ENCODE data around the gene GPNMB. TPM values are rescaled to one million over a fixed set of nuclear protein-coding genes. Genes with fewer than 3 reads are reported as not detected.
"Not testable (repeated sequence)": the region's sequence is repeated elsewhere in the genome, so short reads cannot be mapped to it uniquely, and the experiment has no call there.

GPNMB gene
- total RNA-seq: 100 to 1,000 TPM in 1 of 4 donors, 10 to 100 TPM in 3; 48.1 to 136 (median 70.4) TPM

DNA sequence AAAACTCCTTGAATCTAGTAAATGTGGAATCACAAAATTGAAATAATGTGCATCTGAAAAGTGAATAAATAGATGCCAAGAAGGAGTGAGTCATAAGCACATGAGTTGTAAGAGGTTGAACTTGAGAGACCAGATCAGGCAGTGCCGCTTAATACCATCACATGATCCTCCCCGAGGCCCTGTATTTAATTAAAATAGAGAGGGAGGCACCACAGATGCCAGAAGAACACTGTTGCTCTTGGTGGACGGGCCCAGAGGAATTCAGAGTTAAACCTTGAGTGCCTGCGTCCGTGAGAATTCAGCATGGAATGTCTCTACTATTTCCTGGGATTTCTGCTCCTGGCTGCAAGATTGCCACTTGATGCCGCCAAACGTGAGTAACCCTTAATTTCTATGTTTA lies at the start of gene GPNMB:
Gene GPNMB (plus strand): TSS at position 221 of the 400 bp plus-strand sequence. CDS start 83 bp downstream, at position 304.
- H3K9me3 ChIP-seq: peaks cover 0 to 3% (median 0%) of the 10 kb centered on the region in 3 donors
- TF ChIP-seq EP300 (IDR thresholded peaks at IDR 0.05) (no peak), POLR2AphosphoS5 (IDR thresholded peaks at IDR 0.05) (peak; percentile 59), POLR2A (IDR thresholded peaks at IDR 0.05) (peak; percentile 22 to 23)
- TF ChIP-seq, protein P1, sequence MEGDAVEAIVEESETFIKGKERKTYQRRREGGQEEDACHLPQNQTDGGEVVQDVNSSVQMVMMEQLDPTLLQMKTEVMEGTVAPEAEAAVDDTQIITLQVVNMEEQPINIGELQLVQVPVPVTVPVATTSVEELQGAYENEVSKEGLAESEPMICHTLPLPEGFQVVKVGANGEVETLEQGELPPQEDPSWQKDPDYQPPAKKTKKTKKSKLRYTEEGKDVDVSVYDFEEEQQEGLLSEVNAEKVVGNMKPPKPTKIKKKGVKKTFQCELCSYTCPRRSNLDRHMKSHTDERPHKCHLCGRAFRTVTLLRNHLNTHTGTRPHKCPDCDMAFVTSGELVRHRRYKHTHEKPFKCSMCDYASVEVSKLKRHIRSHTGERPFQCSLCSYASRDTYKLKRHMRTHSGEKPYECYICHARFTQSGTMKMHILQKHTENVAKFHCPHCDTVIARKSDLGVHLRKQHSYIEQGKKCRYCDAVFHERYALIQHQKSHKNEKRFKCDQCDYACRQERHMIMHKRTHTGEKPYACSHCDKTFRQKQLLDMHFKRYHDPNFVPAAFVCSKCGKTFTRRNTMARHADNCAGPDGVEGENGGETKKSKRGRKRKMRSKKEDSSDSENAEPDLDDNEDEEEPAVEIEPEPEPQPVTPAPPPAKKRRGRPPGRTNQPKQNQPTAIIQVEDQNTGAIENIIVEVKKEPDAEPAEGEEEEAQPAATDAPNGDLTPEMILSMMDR (IDR thresholded peaks at IDR 0.05): no peak
- peak within 1 kb of the TSS; percentile 27 to 55 for H3K4me3 ChIP-seq
- peak; percentile 75 for ATAC-seq
- H3K27ac ChIP-seq: peak within 1 kb of the TSS in 3 of 4 donors; percentile 73 to 81 (median 78)
- H3K27me3 ChIP-seq: peaks cover 22% of the 10 kb centered on the region
- 31 to 38% methylated on average over 5 to 7 of the region's 7 CpGs for WGBS, 2 donors (ENCODE audit: low coverage in 1 of 2)
- H3K4me1 ChIP-seq: peaks cover 0 to 54% (median 0%) of the 10 kb centered on the region in 3 donors
- H3K36me3 ChIP-seq: no peaks in the 10 kb centered on the region

DNA sequence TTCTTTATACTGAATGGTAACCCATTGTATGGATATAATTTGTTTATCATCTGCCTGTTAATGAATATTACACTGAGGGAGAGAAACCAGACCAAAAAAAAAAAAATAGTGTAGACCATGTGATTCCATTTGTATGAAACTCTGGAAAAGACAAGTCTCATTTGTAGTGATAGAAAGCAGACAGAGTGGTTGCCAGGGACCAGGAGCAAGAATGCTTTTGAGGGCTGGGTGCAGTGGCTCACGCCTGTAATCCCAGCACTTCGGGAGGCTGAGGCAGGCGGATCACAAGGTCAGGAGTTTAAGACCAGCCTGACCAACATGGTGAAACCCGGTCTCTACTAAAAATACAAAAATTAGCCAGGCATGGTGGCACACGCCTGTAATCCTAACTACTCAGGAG lies 48.8 kb upstream of the GPNMB start:
- not testable (repeated sequence) for H3K27me3 ChIP-seq, H3K27ac ChIP-seq, H3K4me1 ChIP-seq, H3K4me3 ChIP-seq, H3K9me3 ChIP-seq, ATAC-seq
- peaks cover 3 to 80% of the 10 kb centered on the region in 2 donors for H3K36me3 ChIP-seq
- WGBS, 2 donors (ENCODE audit: low coverage in 1 of 2): 85 to 100% methylated on average over 1 to 5 of the region's 5 CpGs

DNA sequence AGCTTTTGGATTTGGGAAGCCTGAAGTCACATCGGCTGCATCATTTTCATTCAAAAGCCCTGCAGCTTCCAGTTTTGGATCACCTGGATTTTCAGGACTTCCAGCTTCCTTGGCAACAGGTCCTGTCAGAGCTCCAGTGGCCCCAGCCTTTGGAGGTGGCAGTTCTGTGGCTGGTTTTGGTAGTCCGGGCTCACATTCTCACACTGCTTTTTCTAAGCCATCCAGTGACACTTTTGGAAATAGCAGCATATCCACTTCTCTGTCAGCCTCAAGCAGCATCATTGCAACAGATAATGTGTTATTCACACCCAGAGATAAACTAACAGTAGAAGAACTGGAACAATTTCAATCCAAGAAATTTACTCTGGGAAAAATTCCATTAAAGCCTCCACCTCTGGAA lies 46.2 kb upstream of the GPNMB start:
- Histone ChIP-seq H3K36me3 (peaks cover 3 to 61% of the 10 kb centered on the region in 2 donors), H3K27ac (no peak overlapping the region)
- 70 to 71% methylated on average over 2 of the region's 2 CpGs for WGBS, 2 donors (ENCODE audit: low coverage in 1 of 2)

DNA sequence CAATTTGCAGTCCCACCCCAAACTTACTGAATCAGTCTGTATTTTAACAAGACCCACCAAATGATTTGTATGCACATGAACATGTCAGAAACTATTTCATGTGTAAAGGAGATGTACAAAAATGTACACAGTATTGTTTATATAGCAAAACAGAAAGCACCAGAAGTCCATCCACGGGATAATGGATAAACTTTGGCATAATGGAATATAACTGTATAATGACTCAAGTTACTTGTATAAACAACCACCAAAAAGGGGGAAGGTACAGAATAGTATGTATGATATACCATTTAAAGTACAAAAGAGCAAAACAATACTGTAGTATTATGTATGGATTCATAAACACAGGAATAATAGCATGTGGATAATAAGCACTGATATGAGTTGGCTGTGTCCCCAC lies 42.3 kb upstream of the GPNMB start:
- Histone ChIP-seq H3K27ac (no peak overlapping the region), H3K4me1 (peaks cover 0 to 7% (median 0%) of the 10 kb centered on the region in 3 donors), H3K27me3 (peaks cover 10% of the 10 kb centered on the region), H3K36me3 (peaks cover 3 to 38% of the 10 kb centered on the region in 2 donors), H3K9me3 (no peaks in the 10 kb centered on the region), H3K4me3 (no peak overlapping the region)
- ATAC-seq: no peak
- TF ChIP-seq, protein P1 (IDR thresholded peaks at IDR 0.05): no peak
- TF ChIP-seq EP300 (IDR thresholded peaks at IDR 0.05) (no peak), POLR2AphosphoS5 (IDR thresholded peaks at IDR 0.05) (no peak), POLR2A (IDR thresholded peaks at IDR 0.05) (no peak)
- WGBS, 2 donors (ENCODE audit: low coverage in 1 of 2): 68 to 100% methylated on average over 1 of the region's 1 CpG

More for the DNA sequence above, 46.2 kb upstream of the GPNMB start:
- ATAC-seq: no peak
- Histone ChIP-seq H3K27me3 (no peaks in the 10 kb centered on the region), H3K9me3 (no peaks in the 10 kb centered on the region), H3K4me1 (no peaks in the 10 kb centered on the region), H3K4me3 (no peak overlapping the region)
- TF ChIP-seq POLR2A (IDR thresholded peaks at IDR 0.05) (no peak), POLR2AphosphoS5 (IDR thresholded peaks at IDR 0.05) (no peak), EP300 (IDR thresholded peaks at IDR 0.05) (no peak)
- TF ChIP-seq, protein P1 (IDR thresholded peaks at IDR 0.05): no peak

DNA sequence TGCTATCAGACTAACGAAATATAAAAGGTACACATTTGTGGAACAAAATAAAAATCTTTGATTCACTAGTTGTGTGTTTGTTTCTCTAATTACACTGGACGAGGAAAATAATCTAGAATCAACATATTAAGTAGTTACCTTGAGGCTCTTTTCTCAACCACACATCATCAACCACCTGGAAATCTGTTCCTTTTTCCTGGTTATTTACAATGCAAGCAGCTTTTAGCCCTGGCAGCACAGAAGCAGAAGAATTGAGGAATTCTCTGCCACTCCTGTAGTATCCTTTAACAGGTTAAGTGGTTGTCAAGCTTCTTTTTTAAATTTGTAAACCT lies 41.0 kb upstream of the GPNMB start:
- WGBS, 2 donors (ENCODE audit: low coverage in 1 of 2): 85 to 86% methylated on average over 2 of the region's 2 CpGs
- peak overlapping the region in 1 of 2 donors; percentile 43 for H3K4me3 ChIP-seq
- H3K27ac ChIP-seq: no peak overlapping the region
- H3K9me3 ChIP-seq: no peaks in the 10 kb centered on the region
- peaks cover 10% of the 10 kb centered on the region for H3K27me3 ChIP-seq
- peaks cover 0 to 7% (median 0%) of the 10 kb centered on the region in 3 donors for H3K4me1 ChIP-seq
- H3K36me3 ChIP-seq: peaks cover 0 to 25% of the 10 kb centered on the region in 2 donors
- TF ChIP-seq, protein P1 (IDR thresholded peaks at IDR 0.05): no peak
- TF ChIP-seq POLR2A (IDR thresholded peaks at IDR 0.05) (no peak), EP300 (IDR thresholded peaks at IDR 0.05) (no peak)
- ATAC-seq: no peak

All from gastroesophageal sphincter (tissue), 4 donors.